Esophagus muscularis mucosa (tissue), 4 donors: ENCODE data around the gene DNAJC15.

ENCODE experiments used
- CTCF ChIP-seq, 3 experiments: fragments of 200-600 bp in 2 of 3; fragments of 450-650 bp in 1 of 3; sonication (generic) in 2 of 3; IDR thresholded peaks; one replicate each; pipeline ENCODE4 v1.5.1; 2017 to 2019; ENCODE audit warnings: antibody characterized with exemption in 3 of 3, mild to moderate bottlenecking in 2 of 3, moderate library complexity in 1 of 3
- EP300 ChIP-seq: sonication (generic); formaldehyde crosslinking; IDR thresholded peaks from one replicate; pipeline ENCODE4 v1.6.1; 2017; ENCODE audit warnings: antibody characterized with exemption
- POLR2A ChIP-seq: fragments of 450-650 bp; IDR thresholded peaks from one replicate; pipeline ENCODE4 v1.6.1; 2017; ENCODE audit warnings: antibody characterized with exemption, moderate library complexity, mild to moderate bottlenecking, low read depth
- POLR2AphosphoS5 ChIP-seq, 2 donors: sonication (generic); formaldehyde crosslinking; IDR thresholded peaks; one replicate each; pipeline ENCODE4 v1.6.1; 2017; ENCODE audit warnings: antibody characterized with exemption in 2 of 2

DNA sequence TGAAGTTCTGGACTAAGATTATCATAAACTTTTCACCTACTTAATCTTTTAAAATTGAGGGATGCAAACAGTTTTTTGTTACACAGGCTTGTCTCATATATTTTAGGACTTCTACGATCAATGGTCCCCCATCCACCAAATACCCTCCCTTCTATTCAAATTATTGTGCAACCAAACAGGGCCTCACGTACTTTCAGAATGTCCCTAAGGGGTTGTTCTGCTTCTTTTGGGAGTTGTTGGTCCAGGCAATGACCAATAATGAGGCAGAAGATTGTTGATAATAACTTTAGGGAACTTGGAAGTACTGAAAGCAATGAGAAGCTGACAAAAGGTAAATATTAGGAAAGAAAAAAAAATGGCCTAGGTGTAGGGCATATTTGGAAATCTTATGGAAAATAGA, 2.9 kb downstream of the DNAJC15 start:
- TF ChIP-seq EP300 (no peak), CTCF (IDR thresholded peaks at IDR 0.05) (no peak), POLR2A (no peak), POLR2AphosphoS5 (IDR thresholded peaks at IDR 0.05) (no peak)
